Liver (tissue), 3 donors: Measurements from ENCODE around the gene KRT9.
"Not testable (repeated sequence)": the region's sequence is repeated elsewhere in the genome, so short reads cannot be mapped to it uniquely, and the experiment has no call there.

Source experiments
- CTCF ChIP-seq: fragments of 150-350 bp; IDR thresholded peaks from 2 replicates; pipeline ENCODE4 v1.5.1; 2017; ENCODE audit warnings: improper control_type of control experiment, low read depth, low read length; ENCODE audit not compliant: missing input control
- EGR1 ChIP-seq, 2 donors: IDR thresholded peaks; 2 replicates each; pipeline ENCODE4 v1.6.1; 2016 to 2018; ENCODE audit warnings: antibody characterized with exemption in 2 of 2, low read depth in 2 of 2
- FOXA1 ChIP-seq: IDR thresholded peaks from 2 replicates; pipeline ENCODE4 v1.6.1; 2016; ENCODE audit warnings: antibody characterized with exemption
- JUND ChIP-seq, 2 donors: IDR thresholded peaks; 2 replicates each; pipeline ENCODE4 v1.6.1; 2016; ENCODE audit warnings: antibody characterized with exemption in 2 of 2
- MAX ChIP-seq: IDR thresholded peaks from 2 replicates; pipeline ENCODE4 v1.6.1; 2016; ENCODE audit warnings: antibody characterized with exemption
- NR2F2 ChIP-seq: IDR thresholded peaks from 2 replicates; pipeline ENCODE4 v1.6.1; 2016; ENCODE audit warnings: antibody characterized with exemption
- RAD21 ChIP-seq, 2 donors: IDR thresholded peaks; 2 replicates each; pipeline ENCODE4 v1.6.1; 2016; ENCODE audit warnings: antibody characterized with exemption in 2 of 2, mild to moderate bottlenecking in 2 of 2
- REST ChIP-seq: IDR thresholded peaks from 2 replicates; pipeline ENCODE4 v1.6.1; 2016; ENCODE audit warnings: antibody characterized with exemption, mild to moderate bottlenecking
- SP1 ChIP-seq: IDR thresholded peaks from 2 replicates; pipeline ENCODE4 v1.6.1; 2018; ENCODE audit warnings: antibody characterized with exemption, mild to moderate bottlenecking
- TAF1 ChIP-seq: conservative IDR thresholded peaks from 2 replicates; pipeline ENCODE4 v1.6.1; 2016; ENCODE audit warnings: antibody characterized with exemption, mild to moderate bottlenecking
- YY1 ChIP-seq: IDR thresholded peaks from 2 replicates; pipeline ENCODE4 v1.6.1; 2016; ENCODE audit warnings: antibody characterized with exemption, mild to moderate bottlenecking
- ZBTB33 ChIP-seq: IDR thresholded peaks from 2 replicates; pipeline ENCODE4 v1.6.1; 2016; ENCODE audit warnings: antibody characterized with exemption
- donor health status: healthy.
- donor health status: healthy.

- TF ChIP-seq CTCF; RAD21 (IDR thresholded peaks at IDR 0.05); ZBTB33; YY1; REST; FOXA1; SP1; TAF1; NR2F2; MAX; JUND (IDR thresholded peaks at IDR 0.05); EGR1 (IDR thresholded peaks at IDR 0.05; ENCODE audit: low read depth in 2 of 2): not testable (repeated sequence)
These were observed 4.9 kb upstream of the KRT9 start for GRCh38 chr17:41576740-41577139.
